NCI-H187 (cell line): ENCODE data around the gene GAB3.
"Not testable (repeated sequence)": the region's sequence is repeated elsewhere in the genome, so short reads cannot be mapped to it uniquely, and the experiment has no call there.

ENCODE experiments used
- DNase-seq, 2 experiments: peaks; one replicate each; lab custom pipeline; 2025; lab: John Stamatoyannopoulos, UW

GAB3 gene

GRCh38 chrX:154655786-154656185, 95.1 kb downstream of the GAB3 start:
- no peak for DNase-seq

GRCh38 chrX:154655346-154655745, 95.5 kb downstream of the GAB3 start:
- DNase-seq: no peak

- no peak for DNase-seq
Measured at GRCh38 chrX:154654925-154655324, 96.0 kb downstream of the GAB3 start.

- no peak for DNase-seq
Measured at GRCh38 chrX:154654372-154654771, 96.5 kb downstream of the GAB3 start.

GRCh38 chrX:154653413-154653812, 97.5 kb downstream of the GAB3 start, which contains the start of gene CTAG2:
TSS of gene CTAG2 (minus strand) at chrX:154653579. CDS start at chrX:154653515, 64 bp downstream.
- DNase-seq: not testable (repeated sequence)

- DNase-seq: no peak
Measured at GRCh38 chrX:154653048-154653401, 97.9 kb downstream of the GAB3 start.

- no peak for DNase-seq
Measured at GRCh38 chrX:154652311-154653047, 98.4 kb downstream of the GAB3 start.

GRCh38 chrX:154650221-154650510, 100.7 kb downstream of the GAB3 start:
- DNase-seq: no peak

- no peak for DNase-seq
Measured at GRCh38 chrX:154649503-154650220, 101.2 kb downstream of the GAB3 start.

- no peak for DNase-seq
Measured at GRCh38 chrX:154648931-154649330, 101.9 kb downstream of the GAB3 start.

GRCh38 chrX:154645745-154646378, 105.0 kb downstream of the GAB3 start:
- not testable (repeated sequence) for DNase-seq

- DNase-seq: not testable (repeated sequence)
Measured at GRCh38 chrX:154643708-154644107, 107.2 kb downstream of the GAB3 start.

- not testable (repeated sequence) for DNase-seq
Measured at GRCh38 chrX:154641740-154642139, 109.1 kb downstream of the GAB3 start.

GRCh38 chrX:154633661-154634060, 117.2 kb downstream of the GAB3 start:
- DNase-seq: not testable (repeated sequence)

- not testable (repeated sequence) for DNase-seq
Measured at GRCh38 chrX:154630949-154631348, 119.9 kb downstream of the GAB3 start.

- DNase-seq: not testable (repeated sequence)
Measured at GRCh38 chrX:154628960-154629359, 121.9 kb downstream of the GAB3 start.
